KOPT-K1 (cell line): ENCODE data around the gene FANCE.

ENCODE experiments used
- H3K27ac ChIP-seq: fragments of 200-600 bp; sonication (generic); 2 replicates; pipeline ENCODE4 v1.5.1; 2016; ENCODE audit warnings: antibody characterized with exemption, mild to moderate bottlenecking, low read depth, low read length; ENCODE audit not compliant: poor library complexity, severe bottlenecking
- H3K36me3 ChIP-seq: fragments of 200-600 bp; sonication (generic); 2 replicates; pipeline ENCODE4 v1.5.1; 2017; ENCODE audit warnings: antibody characterized with exemption, mild to moderate bottlenecking, low read length, moderate library complexity; ENCODE audit not compliant: insufficient read depth
- H3K9me3 ChIP-seq: fragments of 200-600 bp; sonication (generic); 2 replicates; pipeline ENCODE4 v1.5.1; 2017; ENCODE audit warnings: antibody characterized with exemption, low read length, mild to moderate bottlenecking; ENCODE audit not compliant: insufficient read depth, poor library complexity, severe bottlenecking

The FANCE gene

DNA sequence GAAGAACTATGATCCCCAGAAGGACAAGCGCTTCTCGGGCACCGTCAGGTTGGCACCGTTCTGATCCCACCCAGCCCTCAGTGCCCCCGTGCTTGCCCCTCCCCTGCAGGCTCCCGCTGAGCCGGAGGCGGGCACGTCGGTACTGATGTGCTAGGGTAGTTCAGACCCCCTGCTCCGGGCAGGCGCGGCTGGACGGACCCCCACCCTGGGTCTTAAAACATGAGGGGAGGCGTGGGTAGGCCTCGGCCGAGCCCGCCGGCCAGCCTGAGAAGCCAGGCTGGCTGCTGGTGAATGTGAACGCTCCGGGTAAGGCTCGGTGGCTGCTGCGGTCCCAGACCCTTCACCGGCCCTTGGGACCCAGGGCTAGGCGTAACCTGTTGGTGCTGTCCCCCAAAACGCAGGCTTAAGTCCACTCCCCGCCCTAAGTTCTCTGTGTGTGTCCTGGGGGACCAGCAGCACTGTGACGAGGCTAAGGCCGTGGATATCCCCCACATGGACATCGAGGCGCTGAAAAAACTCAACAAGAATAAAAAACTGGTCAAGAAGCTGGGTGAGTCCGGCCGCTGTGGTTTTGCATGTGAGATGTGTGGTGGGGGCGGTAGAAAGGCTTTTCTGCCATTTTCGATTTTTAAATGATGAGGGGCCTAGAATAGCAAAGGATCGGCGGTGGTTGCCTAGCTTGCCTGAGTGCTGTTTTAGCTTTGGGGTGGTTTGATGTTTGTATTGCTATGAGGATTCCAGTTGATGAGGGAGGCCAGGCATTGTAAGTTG, 17.0 kb downstream of the FANCE start:
- Histone ChIP-seq H3K36me3 (peaks cover 68% of the 10 kb centered on the region), H3K27ac (peak overlapping the region; percentile 91), H3K9me3 (no peaks in the 10 kb centered on the region)

DNA sequence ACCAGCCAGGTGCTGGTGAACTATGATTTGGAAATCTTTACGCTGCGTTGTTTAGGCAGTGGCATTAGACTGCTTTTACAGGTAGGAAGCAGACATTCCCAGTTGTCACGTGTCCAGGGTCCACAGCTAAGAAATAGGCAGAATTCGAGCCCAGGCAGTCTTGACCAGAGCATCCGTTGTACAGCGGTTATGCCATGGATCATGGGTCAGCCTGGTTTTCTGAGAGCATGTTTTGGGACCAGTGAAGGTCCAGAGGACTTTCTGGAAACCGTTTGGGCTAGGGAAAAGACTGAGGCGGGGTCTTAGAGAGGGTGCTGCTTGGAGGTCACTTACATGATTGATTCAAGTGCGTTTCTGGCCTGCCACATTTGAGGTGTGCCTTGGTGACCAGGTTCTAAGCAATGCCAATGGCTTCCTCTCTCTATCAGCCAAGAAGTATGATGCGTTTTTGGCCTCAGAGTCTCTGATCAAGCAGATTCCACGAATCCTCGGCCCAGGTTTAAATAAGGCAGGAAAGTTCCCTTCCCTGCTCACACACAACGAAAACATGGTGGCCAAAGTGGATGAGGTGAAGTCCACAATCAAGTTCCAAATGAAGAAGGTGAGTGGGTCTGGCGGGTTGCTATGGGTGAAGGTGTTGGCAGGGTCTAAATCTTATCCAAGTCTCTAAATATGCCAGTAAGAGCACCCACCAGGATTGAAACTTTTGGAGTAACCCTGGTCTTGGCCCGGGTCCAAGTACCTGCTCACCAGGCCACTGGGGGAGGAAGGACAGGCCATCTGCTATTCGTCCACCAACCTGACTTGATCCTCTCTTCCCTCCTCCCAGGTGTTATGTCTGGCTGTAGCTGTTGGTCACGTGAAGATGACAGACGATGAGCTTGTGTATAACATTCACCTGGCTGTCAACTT, 17.9 kb downstream of the FANCE start:
- no peaks in the 10 kb centered on the region for H3K9me3 ChIP-seq
- peaks cover 74% of the 10 kb centered on the region for H3K36me3 ChIP-seq
- H3K27ac ChIP-seq = peak overlapping the region; percentile 91

DNA sequence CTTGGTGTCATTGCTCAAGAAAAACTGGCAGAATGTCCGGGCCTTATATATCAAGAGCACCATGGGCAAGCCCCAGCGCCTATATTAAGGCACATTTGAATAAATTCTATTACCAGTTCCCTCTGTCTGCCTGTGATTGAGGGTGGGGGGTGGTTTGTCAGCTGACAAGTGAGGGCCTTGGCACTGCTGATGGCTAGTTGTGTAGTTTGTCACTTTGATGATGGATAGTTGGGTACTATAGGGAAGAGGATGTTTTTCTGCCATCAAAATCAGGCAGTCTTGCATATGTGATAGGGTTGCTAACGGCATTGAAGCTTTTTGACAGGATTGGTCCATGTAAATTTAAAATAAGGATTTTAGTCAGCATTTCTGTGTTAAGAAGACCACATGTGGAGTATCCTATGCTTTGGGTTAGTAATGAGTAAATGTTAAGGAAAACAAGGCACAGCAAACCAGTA, 18.6 kb downstream of the FANCE start:
- Histone ChIP-seq H3K27ac (no peak overlapping the region), H3K9me3 (no peaks in the 10 kb centered on the region), H3K36me3 (peaks cover 77% of the 10 kb centered on the region)

DNA sequence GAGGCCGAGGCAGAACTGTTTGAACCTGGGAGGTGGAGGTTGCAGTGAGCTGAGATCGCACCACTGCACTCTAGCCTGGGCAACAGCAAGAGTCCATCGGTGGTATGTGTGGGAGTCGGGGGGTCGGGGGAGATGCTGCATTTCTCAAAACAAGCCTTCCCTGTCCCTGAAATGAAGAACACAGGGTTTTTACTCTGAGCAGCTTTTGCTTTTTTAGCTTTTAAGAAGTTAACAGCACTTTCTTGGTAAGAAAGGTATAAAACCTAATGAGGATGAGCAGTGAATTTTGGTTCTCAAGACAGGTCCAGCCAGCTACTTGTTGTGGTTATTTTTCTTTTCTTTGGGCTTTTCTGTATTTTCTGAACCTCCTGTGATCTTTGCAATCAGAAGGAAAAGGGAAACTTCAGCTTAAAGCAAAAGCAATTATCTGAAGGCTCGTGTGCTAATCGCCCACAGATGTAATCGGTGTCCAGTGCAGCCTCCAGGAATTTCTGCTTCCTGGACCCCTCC, 19.8 kb downstream of the FANCE start:
- peaks cover 67% of the 10 kb centered on the region for H3K36me3 ChIP-seq
- no peaks in the 10 kb centered on the region for H3K9me3 ChIP-seq
- no peak overlapping the region for H3K27ac ChIP-seq

DNA sequence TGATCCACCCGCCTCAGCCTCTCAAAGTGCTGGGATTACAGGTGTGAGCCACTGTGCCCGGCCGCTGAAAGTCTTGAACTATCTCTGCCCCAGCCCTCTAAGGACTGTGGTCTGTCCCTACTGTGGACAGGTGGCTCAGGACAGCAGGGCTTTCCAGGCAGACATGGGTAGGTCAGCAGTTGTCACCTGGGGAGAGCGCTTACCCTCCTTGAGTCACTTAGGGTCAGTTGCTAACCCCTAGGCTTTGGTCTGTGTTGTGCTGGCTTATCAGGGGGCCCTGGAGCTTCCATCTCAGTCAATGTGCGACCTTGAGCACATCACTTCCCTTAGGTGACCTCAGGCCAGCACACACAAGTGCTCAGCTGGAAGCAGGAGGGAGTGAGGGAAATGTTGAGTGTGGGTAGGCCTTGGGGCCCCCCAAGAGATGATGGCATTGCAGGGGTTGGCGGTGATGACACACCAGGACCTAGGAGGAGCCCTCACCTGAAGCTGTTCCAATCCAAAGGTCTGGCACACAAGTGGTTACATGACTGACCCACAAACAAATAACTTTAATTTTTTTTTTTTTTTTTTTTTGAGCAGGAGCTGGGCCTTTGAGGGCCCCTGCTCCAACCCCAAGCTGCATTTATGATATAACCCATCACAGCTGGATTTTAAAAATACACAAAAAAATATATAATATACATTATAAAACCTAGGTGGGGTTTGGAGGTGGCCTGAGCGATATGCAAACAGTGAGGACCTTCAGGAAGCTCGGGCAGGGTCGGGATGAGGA, 21.1 kb downstream of the FANCE start:
- peaks cover 67% of the 10 kb centered on the region for H3K36me3 ChIP-seq
- H3K9me3 ChIP-seq = no peaks in the 10 kb centered on the region
- H3K27ac ChIP-seq = no peak overlapping the region

DNA sequence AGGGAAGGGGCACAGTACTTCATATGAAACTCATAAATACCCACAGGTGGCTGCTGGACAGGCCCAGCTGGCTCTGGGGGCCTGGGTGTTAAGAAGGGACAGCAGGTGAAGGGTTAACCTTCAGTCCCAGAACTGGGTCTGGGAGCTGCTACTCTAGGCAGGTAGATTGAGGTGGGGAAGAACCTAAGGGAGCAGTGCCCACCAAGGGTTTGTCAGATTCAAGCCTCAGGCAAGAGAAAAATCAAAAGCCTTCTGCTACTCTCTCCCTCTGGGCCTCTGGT, 21.7 kb downstream of the FANCE start:
- no peak overlapping the region for H3K27ac ChIP-seq
- H3K9me3 ChIP-seq = no peaks in the 10 kb centered on the region
- peaks cover 62% of the 10 kb centered on the region for H3K36me3 ChIP-seq

DNA sequence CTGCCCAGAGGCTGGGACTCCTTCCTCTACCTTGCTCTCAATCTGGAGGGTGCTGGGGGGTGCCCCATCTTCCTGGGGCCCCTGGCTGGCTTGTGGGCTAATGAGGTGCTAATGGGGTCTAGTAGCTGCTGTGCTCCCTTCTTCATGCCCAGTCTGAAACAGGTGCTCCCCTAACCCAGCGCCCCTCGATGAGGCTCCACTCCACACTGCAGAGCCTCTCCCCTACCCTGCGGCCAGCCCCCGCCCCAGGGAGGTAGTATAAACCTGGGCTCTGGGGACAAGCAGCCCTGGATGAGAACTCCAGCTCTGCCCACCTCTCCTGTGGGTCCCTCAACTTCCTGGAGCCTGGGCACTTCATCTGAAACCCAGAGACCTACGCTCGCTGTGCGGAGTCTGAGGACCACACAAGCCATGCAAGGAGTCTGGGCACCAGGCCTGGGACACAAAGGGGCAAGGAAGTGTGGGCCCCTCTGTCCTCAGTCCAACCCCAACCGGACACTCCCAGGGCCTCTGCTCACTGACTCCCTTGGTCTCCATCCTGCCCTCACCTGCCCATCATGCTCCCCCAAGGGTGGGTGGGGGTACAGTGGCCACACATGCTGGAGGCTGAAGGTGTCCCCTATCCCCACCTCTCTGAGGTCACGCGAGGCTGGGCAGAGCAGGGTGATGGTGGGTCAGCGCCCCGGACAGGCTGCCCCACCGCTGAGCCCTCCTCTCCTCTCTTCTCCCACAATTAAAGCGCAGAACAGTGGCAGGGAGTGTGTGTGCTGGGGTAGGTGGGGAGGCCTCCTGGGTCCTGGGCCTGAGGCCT, 22.2 kb downstream of the FANCE start:
- H3K9me3 ChIP-seq = no peaks in the 10 kb centered on the region
- peaks cover 57% of the 10 kb centered on the region for H3K36me3 ChIP-seq
- no peak overlapping the region for H3K27ac ChIP-seq

DNA sequence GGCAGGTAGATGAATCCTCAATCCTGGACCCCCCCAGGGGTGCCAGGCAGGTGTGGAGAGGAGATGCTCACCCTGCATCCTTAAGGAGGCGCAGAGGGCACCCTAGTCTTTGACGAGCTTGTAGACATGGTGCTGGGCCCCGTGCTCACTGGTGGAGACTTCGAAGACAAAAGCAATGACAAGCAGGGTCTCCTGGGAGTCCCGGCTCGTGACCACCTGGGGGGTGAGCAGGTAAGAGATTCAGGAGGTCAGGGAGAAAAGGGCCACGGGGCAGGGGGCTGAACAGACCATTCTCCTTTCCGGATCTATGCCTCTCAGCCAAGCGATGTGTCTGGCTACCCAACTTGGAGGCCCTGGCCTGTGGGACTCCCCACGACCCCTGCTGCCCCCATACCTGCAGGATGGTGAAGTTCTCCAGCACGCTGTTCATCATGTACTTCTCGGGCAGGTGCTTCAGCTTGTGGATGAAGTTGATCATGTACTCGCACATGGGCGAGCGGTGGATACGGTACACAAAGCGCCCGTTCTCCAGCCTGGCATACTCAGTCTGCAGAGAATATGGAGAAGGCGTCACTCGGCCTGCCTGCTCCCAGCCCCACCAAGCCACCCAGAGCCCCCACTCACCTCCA, 22.9 kb downstream of the FANCE start:
- no peaks in the 10 kb centered on the region for H3K9me3 ChIP-seq
- no peak overlapping the region for H3K27ac ChIP-seq
- H3K36me3 ChIP-seq = peaks cover 50% of the 10 kb centered on the region

DNA sequence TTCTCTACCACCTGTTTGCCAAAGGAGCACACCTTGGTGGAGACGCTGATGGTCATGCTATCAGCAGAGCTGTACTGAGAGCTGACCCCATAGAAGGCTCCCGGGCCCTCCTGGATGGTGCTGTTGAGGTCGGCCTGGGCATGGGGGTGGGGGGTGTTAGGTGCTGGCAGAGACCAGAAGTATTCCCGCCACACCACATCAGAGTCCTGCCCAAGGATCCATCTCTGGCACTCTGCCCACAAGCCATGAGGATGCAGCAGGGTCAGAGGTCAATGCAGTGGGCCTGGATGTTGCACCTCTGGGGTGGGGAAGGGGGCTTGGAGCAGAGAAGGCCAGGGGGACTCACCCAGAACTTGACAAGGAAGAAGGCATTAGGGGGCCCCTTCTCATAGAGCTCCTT, 23.4 kb downstream of the FANCE start:
- peaks cover 45% of the 10 kb centered on the region for H3K36me3 ChIP-seq
- no peaks in the 10 kb centered on the region for H3K9me3 ChIP-seq
- H3K27ac ChIP-seq = no peak overlapping the region

DNA sequence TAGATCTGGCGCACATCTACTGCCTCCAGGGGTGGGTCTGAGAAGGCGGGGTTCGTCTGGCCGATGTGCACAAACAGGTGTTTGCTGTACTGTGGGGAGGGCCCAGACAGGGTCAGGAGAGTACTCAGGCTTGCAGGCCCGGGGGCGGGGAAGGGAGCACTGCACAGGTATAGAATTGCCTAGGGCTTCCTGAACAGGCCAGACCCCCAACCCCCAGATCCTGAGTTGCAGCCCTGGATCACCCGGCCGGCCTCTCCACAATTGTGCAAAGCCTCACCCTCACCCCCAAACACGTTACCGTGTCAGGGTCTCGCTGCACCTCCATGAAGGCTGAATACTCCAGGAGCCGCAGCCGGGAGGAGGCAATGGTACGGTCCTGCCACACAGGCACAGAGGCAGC, 23.9 kb downstream of the FANCE start:
- Histone ChIP-seq H3K36me3 (peaks cover 40% of the 10 kb centered on the region), H3K9me3 (no peaks in the 10 kb centered on the region), H3K27ac (no peak overlapping the region)

DNA sequence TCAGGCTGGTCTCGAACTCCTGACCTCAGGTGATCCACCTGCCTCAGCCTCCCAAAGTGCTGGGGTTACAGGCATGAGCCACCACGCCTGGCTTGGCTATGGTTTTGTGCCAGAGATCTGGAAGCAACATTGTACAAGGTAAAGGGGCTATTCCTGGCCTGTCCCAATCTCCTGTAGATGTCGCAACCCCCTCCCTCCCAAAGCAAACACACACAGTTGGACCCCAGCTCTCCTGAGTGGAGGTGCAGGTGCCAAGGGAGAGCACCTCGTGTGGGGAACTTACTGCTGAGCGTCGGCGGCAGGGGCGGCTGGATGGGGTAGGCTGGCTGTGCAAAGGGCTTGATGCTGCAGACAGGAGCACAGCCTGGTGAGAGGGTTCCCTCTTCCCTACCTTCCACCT, 24.9 kb downstream of the FANCE start:
- Histone ChIP-seq H3K36me3 (peaks cover 30% of the 10 kb centered on the region), H3K9me3 (no peaks in the 10 kb centered on the region), H3K27ac (no peak overlapping the region)

DNA sequence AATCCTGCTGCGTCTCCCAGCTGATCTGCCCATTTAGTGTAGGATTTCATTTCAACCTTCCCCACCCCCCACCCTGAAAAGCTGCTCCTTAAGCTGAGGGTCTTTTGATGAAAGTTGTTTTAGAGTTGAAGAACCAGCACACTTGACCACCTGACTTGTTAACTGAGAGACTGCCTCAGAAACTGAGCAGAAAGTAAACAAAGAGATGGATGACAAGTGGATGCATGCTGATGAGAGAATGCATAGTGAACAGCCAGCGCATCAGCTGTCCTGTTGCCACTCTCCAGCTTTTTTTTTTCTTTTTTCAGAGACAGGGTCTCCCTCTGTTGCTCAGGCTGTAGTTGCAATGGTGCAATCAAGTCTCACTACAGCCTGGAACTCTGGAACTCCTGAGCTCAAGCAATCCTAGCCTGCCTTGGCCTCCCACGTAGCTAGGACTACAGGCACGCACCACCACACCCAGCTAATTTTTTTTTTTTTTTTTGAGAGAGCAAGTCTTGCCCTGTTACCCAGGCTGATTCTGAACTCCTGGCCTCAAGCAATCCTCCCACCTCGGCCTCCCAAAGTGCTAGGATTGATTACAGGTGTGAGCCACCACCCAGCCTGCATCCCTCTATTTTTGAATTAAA, 25.5 kb downstream of the FANCE start:
- H3K9me3 ChIP-seq = no peaks in the 10 kb centered on the region
- no peak overlapping the region for H3K27ac ChIP-seq
- H3K36me3 ChIP-seq = peaks cover 24% of the 10 kb centered on the region

DNA sequence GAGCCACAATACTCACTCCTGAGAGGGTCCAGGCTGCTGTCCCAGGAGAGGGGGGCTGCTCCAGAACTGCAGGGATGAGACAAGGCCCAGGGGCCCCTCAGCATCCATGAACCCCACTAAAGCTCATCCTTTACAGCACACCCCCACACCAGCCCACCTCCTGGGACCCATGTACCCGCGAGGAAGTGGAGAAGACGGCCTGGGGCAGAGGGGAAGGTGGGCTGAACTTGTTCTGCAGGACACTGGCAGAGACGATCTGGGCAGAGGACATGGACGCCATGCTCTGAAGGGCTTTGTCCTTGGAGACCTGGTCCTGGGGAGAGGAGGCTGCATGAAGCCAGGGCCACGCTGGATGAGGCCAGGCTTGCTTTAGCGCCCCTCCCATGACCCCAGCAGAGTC, 26.1 kb downstream of the FANCE start:
- no peaks in the 10 kb centered on the region for H3K9me3 ChIP-seq
- no peak overlapping the region for H3K27ac ChIP-seq
- peaks cover 18% of the 10 kb centered on the region for H3K36me3 ChIP-seq

DNA sequence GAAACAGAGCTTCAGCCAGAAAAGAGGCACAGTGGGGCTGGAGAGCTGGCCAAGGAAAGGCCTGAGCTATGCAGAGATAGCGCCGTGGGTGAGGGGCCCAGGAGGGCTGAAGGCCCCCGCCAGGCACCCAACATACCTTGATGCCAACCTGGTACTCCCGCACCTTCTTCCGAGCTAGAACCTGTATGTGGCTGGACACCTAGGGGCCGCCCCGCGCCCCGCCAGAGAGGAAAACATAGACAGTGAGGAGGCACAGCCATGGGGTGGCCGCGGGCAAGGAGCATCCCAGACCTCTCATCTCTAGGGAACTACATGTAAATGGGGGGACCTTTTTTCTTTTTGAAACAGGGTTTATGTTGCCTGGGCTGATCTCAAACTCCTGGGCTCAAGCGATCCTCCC, 28.0 kb downstream of the FANCE start:
- no peaks in the 10 kb centered on the region for H3K9me3 ChIP-seq
- peaks cover 1% of the 10 kb centered on the region; the same call in 1 of the 2 replicates for H3K36me3 ChIP-seq
- no peak overlapping the region for H3K27ac ChIP-seq
